GM19452 (cell line): ENCODE measurements around the gene SCG2.
"Not testable (repeated sequence)": the region's sequence is repeated elsewhere in the genome, so short reads cannot be mapped to it uniquely, and the experiment has no call there.

Experiments used
- ATAC-seq: cut with Tn5 transposase; IDR thresholded peaks from one replicate; pipeline ENCODE4 v1.9.1; 2021; ENCODE audit not compliant: unreplicated experiment

The SCG2 gene

DNA sequence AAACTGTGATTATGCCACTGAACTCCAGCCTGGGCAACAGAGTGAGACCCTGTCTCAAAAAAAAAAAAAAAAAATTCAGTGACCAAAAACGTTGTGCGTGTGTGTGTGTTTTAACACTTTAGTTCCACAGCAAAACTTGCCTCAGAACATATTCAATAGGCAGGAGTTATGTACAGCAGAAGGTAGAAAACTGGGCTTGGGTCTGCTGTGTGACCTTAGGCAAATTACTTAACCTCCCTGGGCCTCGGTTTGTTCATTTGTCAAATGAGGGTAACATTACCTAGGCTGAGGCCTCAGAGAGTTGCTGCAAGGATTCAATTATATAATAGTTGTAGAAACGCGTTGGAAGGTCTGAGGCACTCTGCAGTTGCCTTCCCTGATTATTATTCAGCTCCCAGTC, 10.3 kb upstream of the SCG2 start:
- ATAC-seq: no peak

DNA sequence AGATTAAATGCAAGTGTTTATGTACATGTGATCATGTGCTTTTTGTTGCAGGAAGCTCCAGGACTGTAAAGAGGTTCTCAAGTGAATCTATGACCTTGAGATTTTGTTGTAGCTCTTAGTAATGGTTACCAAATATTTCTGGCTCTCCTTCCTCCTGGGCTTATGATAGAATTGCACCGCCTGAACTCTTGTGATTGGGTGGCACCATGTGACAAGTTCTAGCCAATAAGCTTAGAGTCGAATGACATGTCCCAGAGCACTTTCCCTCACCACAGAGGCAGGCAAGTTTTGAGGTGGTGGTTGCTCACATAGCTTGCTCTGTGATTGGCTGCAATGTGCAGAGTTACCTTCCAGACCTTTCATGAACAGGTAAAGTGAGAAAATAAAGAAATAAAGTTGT, 8.9 kb upstream of the SCG2 start:
- ATAC-seq: no peak

DNA sequence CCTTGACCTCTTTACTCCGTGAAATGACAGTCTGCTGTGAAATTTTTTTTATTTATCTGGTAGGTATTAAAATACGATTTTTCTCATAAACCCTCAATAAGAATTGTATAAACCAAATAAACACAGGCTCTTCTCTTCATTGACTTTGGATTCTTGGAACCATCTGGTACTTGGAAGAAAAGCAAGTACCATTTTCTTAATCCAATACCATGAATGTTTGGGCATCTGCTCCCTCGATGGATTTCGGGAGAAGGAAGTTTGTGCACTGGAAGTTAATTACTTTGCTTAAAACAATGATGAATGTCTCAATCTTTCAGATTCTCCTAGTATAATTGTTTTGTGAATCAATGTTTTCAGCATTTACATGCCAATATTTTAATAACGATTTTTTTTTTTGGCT, 5.3 kb upstream of the SCG2 start:
- ATAC-seq: no peak

DNA sequence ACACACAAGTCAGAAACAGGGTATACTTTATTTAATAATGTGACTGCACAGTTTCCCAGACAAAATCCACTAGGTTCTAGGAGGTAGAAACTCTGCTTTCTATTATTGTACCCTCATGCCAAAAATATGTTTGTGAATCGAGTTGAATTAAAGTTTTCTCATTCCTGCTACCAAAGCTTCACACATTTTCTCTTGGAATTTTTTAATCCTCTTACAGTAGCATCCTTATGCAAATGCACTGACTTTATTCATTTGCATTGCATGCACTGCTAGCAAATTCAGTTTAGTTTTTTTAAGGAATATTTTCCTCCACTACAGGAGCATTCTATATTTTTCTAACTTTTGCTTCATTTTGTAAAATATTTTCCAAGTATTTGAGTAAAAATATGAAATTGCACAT, 4.8 kb upstream of the SCG2 start:
- no peak for ATAC-seq

DNA sequence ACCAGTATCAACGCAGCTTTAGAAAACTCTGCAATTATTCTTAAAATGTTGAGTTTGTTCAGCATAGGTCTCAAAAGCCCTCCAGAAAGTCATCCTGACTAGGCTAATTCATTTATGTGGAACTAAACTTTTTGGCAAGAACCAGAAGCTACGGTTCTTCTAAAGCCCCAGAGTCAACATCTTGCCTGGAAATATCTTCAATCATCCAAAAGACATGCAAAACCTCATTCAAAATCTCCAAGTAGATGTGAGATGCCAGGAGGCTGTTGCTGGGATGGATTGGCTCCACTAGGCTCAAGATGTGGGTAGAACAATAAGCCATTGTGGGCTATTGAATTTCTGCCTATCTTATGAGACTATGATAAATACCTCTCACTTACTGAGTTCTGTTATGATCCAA, 2.1 kb upstream of the SCG2 start:
- ATAC-seq: no peak

DNA sequence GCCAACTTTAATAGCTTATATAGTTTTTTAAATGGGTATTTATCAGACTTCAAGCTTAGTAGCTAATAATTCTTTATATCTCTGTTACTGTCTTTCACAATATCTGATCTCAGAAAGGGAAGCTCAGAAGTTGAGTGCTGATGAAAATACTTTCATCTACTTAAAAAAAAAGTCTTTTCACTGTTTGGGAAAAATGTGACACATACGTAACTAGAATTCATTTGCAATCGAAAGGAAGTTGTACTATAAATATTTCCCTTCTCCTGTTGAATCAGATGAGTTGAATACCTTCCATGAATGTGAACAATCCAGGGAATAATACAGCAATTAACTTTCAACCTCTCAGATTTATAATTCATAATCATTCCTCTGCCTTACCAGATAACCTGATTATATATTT, 811 bp upstream of the SCG2 start:
- ATAC-seq: no peak

DNA sequence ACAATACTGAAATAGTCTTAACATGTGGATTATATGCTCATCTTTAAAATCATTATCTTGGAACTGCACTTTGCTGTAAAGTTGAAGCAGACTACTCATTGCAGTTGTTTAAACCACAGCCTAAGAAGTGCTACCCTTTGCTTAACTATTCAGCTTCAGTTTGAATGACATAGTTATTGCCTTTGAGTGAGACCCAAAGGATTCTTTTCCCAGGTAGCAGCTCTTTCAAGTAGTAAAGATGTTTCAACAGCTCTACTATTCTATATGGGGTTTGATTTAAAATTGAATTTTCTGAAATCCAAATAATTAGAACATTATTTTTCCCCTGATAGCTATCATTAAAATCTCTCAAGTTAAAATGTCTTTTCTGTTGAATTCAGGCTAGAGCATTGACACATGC, 1.1 kb downstream of the SCG2 start:
- ATAC-seq: no peak

DNA sequence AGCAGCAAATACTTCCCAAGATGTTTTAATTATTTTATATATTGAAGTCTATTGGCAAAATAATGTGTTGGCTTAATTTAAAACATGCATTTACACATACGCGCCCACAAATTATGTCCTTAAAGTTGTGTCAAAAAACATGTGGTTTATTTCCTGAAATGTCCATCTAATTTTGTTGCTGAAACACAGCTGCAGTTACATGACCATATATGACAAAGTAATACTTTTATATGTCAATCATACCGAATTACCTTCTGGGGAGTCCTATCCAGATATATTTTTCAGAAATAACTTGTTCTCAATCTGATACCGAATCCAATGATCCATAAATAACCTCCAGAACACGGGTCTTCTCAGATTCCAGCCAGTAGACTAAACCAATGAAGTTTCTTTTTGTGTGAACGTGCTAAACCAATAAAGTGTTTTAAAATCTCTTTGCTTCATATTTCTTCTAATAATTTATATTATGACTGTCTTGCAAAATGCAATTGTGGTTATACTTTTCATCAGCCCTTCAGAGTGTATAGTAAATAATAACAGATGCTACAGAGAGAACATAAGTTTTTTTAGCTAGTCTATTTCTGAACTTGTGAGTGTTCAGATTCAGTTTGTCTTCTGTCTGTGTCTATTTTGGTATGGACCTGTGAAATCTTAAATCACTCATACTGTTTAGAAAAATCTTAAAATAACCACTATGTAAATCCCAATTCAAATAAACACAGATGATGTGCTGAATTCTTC, 2.4 kb downstream of the SCG2 start:
- ATAC-seq: no peak

DNA sequence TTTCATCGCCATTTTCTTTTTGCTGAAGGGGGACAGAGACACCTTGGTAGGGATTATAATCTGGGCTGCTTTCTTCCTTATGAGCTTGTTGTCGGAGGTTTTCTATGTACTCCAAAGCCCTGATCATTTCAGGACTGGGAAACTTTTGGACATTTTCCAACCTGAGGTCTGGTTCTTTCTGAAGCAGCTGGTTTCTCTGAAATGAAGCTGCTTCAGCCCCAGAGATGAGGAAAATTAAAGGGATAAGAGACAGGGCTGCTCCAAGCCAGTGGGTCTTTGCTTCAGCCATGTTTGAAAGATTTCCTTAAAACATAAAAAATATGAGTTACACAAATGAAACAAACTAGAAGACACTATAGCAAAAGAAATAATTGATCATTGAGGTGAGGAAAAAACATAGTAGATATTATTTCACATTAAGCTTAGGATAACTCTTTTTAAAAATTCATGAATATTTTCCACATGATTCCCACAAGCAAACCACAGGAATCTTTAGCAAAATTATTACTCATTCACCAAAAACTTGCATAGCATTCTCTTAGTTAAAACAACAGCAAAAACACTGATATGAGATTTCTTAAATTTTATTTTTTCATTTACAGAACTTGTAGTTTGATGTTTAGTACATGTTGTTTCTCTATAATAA, 3.0 kb downstream of the SCG2 start:
- ATAC-seq: no peak

DNA sequence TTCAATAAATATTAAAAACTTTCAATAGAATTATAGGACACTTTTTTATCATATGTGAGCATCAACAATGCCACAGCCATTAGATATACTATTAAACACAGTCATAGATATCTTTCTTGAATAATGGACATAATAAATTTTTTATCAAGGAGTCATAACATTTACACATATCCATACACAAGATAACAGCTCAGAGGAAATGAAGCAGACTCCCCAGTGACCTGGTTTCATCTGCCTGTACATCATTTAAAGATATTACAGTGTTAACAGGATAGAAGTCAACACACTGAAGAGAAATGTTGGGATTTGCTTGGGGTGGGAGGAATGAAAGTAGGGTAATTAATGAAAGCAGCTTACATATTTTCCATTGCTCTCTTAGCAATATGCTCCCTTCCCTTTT, 5.1 kb downstream of the SCG2 start:
- ATAC-seq: no peak

DNA sequence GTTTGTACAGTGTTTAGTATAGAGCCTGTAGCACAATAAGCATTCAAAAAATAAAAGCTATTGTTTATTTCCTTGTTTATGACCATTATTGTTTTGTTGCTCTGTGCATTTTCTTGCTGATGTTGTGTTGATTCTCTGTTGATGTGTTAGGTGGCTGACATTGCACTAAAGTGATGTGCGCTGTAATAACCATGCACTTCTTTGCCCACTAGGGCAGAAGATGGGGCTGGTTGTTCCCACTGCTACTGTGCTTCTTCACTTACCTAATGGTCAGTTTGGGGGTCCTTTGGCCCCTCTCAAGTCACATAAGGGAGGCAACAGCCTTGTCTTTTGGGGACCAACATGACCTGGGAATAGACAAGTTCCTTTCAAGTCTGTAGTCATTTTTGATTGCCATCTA, 6.0 kb downstream of the SCG2 start:
- ATAC-seq: no peak

DNA sequence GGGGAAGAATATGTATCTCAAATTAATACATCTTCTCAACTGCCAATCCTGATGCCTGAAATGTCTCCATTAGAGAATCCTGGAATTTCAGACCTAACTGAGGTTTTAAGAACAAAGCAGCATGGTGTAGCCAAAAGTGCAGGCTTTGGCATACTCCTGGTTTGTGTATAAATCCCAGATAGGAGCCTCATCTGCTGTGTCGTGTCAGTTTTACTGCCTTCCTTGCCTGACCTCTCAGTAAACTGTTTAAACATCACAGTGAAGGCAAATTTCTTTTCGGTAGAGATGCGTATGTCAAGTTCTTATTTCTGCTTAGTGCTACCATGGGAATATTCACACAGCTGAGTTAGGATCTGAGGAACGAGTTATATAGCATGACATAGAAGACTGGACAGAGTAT, 7.3 kb downstream of the SCG2 start:
- ATAC-seq: no peak

DNA sequence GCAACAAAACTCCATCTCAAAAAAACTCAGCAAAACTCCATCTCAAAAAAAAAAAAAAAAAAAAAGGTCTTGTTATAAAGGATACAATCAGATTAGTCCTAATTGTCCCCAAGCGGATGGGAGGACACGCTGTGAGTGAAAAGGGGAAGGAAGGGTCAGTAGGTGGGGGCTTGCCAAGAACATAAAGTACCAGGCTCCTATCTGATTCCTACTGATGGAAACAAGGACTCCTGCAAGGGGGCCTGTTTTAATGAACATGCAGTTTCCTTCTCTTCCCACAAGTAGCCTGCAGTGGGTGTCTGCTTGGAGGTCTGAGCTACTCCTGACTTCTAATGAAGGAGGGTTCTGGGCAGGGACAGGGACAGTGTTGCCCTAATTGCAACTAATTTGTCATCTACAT, 7.9 kb downstream of the SCG2 start:
- ATAC-seq: no peak

DNA sequence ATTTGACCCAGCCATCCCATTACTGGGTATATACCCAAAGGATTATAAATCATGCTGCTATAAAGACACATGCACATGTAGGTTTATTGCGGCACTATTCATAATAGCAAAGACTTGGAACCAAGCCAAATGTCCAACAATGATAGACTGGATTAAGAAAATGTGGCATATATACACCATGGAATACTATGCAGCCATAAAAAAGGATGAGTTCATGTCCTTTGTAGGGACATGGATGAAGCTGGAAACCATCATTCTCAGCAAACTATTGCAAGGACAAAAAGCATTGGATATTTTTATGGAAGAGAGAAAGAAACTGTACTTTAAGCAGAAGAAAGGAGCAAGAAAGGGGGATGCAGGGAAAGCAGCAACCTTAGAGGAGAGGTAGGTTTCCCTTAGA, 9.5 kb downstream of the SCG2 start:
- ATAC-seq: not testable (repeated sequence)

DNA sequence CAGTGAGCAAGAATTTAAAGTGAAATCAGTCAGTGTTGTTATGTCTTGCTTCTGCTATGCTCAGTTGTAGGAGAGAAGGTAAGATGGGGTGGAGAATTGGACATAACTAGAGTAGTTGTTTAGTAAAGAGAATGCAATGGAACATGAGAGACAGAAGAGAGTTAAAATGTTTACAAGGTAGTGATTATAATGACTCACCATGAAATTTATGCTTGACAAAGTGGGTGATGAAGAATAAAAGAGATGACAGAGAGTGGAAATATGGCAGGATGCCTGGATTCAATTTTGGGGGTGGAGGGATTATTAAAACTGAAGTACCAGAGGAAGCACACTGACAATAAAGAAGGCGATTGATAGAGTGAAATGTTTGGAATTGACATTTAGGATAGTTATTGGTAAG, 10.6 kb downstream of the SCG2 start:
- no peak for ATAC-seq

DNA sequence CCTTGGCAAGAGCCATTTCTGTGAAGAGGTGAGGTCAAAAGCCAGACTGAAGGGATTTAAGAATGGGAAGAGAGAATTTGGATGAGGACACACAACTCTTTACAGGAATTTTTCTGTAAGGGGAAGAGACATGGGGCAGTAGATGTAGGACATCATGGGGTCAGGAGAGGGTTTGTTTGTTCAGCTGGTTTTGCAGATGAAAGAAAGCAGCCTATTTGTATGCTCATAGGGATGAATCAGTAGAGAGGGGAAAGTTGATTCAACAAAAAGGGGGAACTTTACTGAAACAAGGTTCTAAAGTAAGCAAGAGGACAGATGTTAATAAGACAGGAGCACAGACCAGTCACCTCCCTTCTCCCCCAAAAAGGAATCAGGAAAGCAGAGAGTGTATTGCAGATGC, 11.2 kb downstream of the SCG2 start:
- ATAC-seq: no peak

DNA sequence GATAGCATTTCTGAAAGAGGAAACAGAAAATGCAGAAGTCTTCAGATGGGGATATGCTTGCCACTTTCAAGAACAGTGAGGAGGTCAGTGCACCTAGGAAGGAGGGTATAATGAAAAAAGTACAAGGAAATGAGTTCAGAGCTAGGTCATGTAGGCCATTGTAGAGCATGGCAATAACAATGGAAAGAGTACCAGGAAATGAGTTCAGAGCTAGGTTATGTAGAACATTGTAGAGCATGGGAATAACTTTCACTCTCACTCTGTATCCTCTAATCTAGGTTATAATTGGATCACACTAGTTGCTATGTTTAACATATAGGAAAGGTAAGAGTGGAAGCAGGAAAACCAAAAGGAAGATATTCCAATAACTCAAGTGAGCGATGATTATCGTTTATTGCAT, 12.3 kb downstream of the SCG2 start:
- no peak for ATAC-seq

DNA sequence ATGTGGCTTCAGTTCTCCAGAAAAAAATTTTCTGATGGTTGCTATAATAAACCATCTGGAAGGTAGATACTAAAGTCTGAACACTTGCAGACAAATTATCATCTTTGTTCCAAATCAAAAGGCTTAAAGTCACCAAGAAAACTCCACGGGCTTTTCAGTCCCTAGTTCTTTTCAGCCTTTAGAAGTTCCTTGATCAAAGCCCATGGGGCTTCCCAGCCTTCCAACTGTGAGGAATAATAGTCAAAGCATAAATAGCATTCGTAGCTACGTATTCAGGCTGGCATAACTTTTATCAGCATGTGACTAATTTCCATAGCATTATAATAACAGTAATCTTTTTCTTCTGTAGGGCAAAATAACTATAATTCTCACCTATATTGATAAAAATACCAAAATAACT, 13.9 kb downstream of the SCG2 start:
- ATAC-seq: no peak

DNA sequence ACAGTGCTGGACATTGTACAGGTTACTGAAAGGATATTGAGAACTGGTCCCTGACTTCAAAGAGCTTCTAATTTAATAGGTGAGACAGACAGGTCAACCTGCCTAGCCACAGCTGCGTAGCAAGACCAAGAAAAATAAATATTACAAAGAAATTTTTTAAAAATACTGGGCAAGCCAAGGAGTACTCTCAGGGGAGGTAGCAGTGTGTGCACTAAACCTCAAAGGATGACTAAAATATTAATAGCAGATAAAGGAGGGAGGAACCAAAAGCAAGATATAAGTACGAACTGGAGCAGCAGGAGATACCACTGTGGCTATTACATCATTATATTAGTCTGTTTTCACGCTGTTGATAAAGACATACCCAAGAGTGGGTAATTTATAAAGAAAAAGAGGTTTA, 14.9 kb downstream of the SCG2 start:
- ATAC-seq: no peak

DNA sequence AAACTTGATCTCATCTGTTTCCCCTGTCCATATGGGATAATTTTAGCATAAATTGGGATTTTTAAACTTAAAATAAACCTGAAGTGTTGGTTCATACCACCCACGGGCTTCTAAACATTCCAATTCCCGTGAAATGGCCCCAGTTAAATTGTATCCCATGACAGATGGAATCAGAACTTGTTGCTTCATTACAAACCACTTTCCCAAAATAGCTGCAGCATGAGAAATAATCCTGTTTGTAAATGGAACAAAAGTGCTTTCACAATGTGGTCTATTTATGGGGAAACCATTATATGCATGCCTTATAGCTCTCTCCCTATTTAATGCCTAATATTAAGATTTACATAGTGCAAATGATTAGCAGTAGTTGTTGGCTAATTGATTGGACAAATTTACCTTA, 15.9 kb downstream of the SCG2 start:
- no peak for ATAC-seq

DNA sequence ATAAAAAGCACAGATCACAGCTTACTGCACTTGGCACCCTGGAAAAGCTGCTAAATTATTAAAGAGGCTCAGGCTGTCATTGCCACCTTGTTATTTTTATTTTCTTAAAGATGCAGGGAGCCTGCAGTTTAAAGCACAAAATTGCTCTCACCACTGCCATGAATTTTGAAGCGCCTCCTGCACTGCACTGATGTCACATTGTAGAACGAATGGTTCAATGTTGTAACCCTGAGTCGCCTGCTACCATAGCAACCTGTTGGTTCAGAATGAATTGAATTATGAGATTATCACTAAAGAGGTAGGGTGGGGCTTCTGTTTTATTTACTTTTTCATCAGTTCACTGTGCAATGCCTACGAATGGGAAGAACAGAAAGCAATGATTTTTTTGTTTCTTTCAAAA, 16.5 kb downstream of the SCG2 start:
- ATAC-seq: no peak

DNA sequence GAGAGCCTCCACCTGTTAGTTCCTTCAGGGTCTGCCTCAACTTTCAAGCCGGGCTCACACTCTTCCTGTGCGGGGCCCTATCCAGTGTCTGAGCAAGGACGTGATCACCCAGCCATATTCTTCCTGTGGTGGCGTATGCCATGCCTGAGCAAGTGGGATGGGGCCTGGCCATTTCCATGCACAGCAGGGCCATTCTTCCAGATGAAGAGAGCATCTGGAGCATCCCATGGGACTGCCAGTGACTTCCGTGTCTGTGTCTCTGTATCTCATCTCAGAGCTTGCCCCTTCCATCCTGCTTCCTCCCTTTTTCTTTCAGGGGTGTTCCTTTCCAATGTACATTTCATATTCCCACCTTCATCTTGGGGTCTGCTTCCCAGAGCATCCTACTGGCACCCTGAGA, 20.2 kb downstream of the SCG2 start:
- ATAC-seq: no peak

DNA sequence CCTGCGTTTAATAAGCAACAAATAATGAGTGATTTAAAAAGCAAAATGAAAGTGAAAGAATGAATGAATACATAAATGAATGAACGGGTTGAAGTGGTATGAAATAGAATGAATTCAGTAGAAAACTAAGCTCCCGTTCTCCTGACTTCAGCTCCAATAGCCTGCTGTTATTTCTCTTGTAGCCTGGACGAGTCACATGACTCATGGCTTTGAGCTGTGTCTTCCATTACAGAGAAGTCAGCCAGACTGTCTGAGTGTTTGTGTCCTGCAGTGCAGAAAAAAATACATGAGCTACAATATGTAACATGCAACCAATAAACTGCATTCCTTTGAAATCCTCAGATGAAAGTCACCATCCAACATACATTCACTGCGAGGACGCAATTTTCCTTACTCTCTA, 21.2 kb downstream of the SCG2 start:
- ATAC-seq: no peak
